Activated CD8-positive, alpha-beta memory T cell treated with anti-CD3 and anti-CD28 coated beads for 48 hours (primary cell): Measurements from ENCODE around the gene NDUFAF8.

Source experiments
- DNase-seq, 3 experiments: peaks; one replicate each; pipeline ENCODE4 v3.0.0-alpha.2; 2020; ENCODE audit warnings: low read depth in 2 of 3, low spot score in 2 of 3

The NDUFAF8 gene

DNA sequence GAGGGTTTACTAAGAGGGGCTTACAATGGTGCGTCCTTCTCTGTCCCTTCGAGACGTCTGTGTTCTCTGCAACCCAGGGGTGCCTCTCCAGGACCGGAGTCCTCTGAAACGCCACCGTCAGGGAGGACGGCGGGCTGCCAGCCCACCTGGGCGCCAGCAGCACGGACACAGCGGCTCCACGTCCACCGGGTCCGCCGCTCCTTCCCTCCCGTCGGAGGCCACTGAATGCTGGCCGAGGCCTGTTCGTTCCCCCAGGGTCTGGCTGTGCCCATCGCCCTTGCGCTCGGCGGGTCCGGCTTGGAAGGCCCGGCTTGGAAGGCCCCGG, 666 bp upstream of the NDUFAF8 start:
- DNase-seq: no peak

GRCh38 chr17:81239714-81240555, 817 bp downstream of the NDUFAF8 start:
- DNase-seq: no peak

GRCh38 chr17:81240761-81241160, 1.6 kb downstream of the NDUFAF8 start:
- DNase-seq: no peak

- no peak for DNase-seq
These were observed 2.1 kb downstream of the NDUFAF8 start for GRCh38 chr17:81241203-81241602.

- DNase-seq: peak; percentile 47 to 70 (median 70)
These were observed 2.7 kb downstream of the NDUFAF8 start for GRCh38 chr17:81241648-81242420.

DNA sequence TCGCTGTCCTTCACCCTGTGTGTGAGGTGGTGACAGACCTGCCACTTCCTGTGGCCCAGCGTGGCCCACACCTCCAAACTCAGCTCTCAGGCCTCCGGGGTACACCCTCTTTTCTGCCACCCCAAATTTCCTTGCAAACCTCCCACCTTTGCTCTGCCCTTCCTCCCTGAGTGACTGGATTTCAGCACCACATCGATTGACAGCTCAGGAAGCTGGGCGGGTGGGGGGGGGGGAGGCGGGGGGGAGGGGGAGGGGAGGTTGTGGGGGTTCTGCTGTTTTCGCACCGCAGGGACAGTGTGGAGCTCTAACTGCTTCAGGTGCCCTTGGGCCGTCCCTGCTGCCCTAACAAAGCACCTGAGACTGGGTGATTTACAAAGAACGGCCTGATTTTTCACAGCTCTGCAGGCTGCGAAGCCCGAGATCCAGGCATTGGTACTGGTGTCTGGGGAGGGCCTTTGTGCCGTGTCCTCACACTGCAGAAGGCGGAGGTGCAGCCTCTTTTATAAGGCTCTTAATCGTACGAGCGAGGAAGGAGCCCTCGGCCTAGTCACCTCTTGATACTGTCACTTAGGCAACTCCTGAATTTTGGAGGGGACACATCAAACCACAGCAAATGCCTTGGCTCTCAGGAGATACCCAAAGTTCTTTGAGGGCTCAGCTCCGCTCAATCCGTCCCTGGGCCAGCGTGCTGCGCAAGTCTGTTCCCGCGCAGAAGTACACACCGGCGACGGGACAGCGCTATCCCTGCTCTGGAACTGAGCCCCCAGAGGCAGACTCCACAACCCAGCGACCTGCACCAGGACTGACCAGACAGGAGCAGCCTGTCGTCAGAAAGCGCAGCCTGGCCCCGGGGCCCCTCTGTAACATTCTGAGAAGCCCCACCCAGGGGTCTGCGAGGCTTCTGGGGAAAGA, 3.6 kb downstream of the NDUFAF8 start:
- DNase-seq: no peak

- DNase-seq: no peak
These were observed 4.2 kb downstream of the NDUFAF8 start for GRCh38 chr17:81243333-81243664.

DNA sequence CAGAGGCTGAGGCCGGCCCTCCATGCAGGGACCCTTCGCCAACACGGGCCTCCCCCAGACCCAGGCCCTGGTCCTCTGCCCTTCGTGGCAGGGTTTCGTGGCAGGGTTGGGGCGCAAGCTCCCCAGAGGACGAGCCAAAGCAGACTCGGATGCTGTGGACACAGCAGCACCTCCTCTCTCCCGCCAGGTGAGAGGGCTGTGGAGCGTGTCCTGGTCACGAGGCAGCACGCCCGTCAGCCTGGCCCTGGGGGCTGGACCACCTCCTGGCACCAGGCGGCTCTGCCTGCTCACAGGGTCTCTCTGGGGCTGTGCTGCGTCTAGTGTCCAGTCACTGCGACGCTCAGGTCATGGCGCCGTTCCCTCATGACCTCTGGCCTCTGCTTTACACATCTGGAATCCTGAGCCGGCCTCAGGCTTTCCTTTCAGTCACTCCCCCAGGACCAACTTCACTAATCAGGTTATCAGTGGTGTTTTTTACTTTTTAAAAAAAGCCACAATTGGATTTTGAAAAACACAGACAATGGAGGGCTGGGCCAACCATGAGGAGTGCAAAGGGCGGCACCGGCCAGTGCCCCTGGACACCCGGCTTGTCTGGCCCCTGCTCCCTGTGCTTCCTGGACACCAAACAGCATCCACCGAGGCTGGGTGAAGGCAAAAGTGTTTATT, 5.4 kb downstream of the NDUFAF8 start:
- no peak for DNase-seq

GRCh38 chr17:81245024-81245664, 6.0 kb downstream of the NDUFAF8 start:
- no peak for DNase-seq

DNA sequence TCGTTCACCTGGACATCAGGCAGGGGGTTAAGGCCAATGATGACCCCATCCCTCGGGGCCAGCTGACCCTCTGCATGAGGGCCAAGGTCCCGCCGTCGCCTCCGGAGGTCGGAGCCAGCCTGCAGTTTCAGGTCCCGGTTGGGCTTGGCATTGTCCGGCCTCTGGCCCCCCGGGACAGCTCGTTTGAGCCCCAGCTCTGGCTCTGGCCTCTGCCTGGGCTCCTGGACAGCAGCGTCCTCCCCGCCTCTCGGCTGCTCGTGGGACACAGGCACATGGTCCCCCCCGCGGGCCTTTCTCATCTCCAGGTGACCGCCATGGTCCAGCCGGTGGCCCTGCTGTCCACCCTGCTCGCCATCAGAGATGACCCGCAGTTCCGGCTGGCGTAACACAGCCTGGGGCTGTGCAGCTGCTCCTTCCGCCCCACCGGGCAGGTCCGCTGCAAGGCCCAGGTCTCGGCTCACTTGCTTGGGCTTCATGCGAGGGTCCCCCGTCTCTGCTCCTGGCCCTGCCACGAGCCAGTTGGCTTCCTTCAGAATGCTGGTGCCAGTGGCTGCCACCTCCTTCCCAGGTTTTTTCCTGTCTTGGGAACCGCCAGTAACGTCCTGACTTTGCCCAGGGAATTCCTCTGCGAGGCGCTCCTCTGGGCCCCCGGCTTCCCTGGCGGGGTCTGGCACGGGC, 6.7 kb downstream of the NDUFAF8 start:
- DNase-seq: no peak

DNA sequence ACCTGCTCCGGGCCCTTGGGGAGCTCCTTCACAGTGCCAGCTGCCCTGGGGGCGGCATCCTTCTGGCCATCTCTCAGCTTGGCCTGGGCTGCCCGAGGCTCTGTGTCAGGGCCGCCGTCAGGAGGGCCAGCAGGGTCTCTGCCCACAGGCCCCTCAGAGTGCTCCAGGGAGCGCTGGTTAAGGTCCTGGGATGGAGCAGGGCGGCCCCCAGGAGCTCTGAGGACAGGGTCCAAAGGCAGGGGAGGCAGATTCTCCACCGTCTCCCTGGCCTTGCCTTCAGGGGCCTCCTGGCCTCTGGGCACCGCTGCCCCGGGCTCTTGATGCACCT, 7.2 kb downstream of the NDUFAF8 start:
- DNase-seq: no peak

GRCh38 chr17:81246679-81247338, 7.7 kb downstream of the NDUFAF8 start:
- no peak for DNase-seq

DNA sequence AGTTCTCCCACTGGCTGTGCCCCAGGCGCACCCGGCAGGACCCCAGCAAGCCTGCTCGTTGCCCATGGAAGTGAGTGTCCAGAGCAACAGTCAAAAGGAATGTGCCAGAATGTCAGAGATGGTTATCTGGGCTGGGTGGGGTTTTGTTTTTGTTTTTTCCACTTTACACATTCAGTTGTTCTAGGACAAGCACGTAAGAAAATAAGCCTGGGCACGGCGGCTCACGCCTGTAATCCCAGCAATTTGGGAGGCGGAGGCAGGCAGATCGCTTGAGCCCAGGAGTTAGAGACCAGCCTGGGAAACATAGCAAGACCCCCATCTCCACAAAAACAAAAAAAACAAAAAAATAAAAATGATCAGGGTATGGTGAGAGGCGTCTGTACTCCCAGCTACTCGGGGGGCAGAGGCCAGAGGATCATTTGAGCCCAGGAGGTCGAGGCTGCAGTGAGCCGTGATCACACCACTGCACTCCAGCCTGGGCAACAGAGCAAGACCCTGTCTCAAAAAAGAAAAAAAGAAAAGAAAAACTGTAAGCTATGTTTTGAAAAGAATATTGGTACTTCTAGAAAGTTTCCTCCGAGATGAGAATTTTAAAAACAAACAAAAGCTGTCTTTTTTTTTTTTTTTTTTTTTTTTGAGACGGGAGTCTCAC, 8.3 kb downstream of the NDUFAF8 start:
- no peak for DNase-seq

GRCh38 chr17:81248649-81249048, 9.5 kb downstream of the NDUFAF8 start:
- no peak for DNase-seq

DNA sequence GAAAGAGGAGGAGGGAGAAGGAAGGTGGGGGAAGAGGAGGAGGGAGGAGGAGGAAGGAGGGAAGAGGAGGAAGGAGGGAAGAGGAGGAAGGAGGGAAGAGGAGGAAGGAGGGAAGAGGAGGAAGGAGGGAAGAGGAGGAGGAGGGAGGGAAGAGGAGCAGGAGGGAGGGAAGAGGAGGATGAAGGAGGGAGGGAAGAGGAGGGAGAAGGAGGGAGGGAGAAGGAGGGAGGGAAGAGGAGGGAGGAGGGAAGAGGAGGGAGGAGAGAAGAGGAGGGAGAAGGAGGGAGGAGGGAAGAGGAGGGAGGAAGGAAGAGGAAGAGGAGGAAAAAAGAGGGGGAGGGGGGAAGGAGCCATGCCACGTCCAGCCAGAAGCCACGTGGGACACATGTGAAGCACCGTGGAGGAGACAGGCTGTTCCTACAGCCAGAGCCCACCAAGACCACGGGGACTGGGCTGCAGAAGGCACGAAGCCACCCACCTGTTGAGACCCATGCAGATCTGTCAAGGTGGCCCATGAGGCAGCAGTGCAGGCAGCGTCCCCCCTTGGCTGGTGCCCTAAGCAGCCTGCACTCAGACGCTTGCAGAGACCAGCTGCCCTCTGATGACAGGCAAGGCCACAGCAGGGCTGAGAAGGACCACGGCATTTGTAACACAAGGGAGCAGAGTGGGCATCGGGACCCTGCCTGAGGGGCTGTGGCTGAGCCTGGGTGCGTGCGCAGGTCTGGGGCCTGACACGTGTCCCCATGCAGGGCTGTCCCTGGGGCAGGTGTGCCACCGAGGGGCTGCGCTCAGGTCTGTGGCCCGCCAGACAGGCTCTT, 10.3 kb downstream of the NDUFAF8 start:
- DNase-seq: no peak

GRCh38 chr17:81250286-81251093, 11.4 kb downstream of the NDUFAF8 start:
- DNase-seq: no peak

DNA sequence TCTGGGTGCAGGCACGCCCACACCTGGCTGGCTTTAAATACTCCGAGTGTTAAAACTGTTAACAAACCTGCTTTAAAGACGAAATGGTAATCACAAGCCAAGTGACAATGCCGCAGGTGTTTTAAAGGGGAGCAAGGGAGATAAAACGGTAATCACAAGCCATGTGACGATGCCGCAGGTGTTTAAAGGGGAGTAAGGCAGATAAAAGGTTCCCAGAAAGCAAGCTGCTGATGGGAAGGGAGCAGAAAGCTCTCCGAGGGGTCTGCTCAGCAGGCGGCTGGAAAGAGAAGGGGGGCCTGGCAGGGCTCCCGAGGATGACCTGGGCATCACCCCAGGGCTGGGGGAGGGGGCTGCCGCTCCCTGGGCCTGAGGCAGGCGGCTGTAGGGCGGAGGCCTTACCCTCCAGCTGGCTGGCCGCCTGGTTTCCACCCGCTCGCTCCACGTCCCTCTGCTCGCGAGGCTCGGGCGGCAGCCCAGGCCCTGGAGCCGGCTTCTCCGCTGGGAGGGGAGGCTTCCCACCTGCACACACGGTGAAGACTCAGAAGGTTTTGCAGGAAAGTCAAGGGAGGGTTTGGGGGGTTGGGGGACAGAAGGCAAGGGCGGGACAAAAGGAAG, 12.1 kb downstream of the NDUFAF8 start:
- DNase-seq: no peak
